ENCODE data around the gene CINP.
A peak's percentile ranks its signal among the peaks of the same experiment; 100 is the strongest.
"Not testable (repeated sequence)": the region's sequence is repeated elsewhere in the genome, so short reads cannot be mapped to it uniquely, and the experiment has no call there.

CINP gene

DNA sequence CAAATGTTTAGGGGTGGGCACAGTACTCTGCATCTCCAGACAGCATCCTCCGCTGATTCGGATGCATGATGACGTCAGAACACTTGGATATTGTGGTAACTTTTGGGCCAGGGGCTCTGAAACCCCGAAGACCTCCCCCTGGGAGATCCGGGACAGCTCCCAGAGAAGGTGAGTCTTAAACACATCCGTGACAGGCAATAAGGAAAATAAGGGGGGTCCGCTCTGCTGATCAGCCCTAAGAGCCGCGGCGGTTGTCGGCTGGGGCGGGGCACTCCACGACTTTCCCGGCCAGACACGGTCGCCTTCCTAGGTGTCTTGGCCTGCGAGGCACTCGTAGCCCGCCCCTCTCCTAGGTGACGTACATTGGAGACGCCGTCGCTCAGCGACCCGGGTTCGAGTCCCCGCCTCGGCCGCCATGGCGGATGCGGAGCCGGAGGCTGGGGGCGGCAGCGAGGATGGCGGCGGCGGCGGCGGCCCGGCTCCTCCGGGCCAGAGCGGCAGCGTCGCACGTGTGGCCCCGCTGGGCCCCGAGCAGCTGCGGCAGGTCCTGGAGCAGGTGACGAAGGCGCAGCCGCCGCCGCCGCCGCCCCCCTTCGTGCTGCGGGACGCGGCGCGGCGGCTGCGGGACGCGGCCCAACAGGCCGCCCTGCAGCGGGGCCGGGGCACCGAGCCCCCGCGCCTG is 43.2 kb downstream of the CINP start, which contains the start of gene ZNF839:
Gene ZNF839, plus strand, starts transcription at position 396 of the 682 bp plus-strand sequence. Its CDS starts 20 bp downstream, at position 416.
- DNase-seq, result peak; percentile 74

GRCh38 chr14:102318781-102319276 is 43.9 kb downstream of the CINP start:
- no peak for DNase-seq

- peak; percentile 59 for DNase-seq
Observed at GRCh38 chr14:102317564-102318248, 45.0 kb downstream of the CINP start.

DNA sequence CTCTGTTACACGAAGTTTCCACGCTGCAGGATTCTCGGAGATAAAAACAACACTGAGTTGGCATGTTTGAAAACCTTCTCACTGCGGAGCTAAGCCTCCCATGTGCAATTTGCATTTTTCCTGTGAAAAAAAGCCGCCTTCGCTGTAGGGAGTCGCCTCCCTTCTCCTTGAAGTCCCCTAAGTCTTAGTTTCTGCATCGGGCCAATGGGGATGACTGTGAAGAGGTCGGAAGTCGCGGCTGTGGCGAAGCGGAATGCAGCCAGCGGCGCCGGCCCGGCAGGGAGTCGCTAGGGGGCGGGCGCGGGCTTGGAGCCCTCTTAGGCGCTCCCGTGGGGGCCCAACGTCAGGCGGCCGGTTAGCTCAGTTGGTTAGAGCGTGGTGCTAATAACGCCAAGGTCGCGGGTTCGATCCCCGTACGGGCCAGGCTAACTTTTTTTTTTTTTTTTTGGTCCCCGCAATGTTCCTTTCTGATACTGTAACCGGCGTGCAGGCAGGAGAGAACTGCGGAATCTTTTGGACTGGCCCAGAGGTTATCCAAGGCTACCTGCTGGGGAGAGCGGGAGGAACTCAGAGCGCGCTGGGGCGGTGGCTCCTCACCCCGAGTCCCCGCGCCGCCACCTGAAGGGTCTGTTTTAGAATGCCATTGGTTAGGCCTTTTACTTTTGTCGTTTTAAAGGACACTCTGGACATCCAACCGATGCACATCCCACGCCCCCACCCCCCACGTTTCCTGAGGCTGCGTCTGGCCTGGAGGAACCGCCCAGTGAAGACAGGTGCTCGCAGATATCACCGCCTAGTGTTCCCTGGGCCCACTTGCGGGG is 45.7 kb downstream of the CINP start:
- peak; percentile 85 for DNase-seq

- DNase-seq, result peak; percentile 48
Observed at GRCh38 chr14:102316338-102316742, 46.4 kb downstream of the CINP start.

GRCh38 chr14:102315121-102315520 is 47.6 kb downstream of the CINP start:
- no peak for DNase-seq

- peak; percentile 79 for DNase-seq
Observed at GRCh38 chr14:102314242-102315011, 48.3 kb downstream of the CINP start.

- DNase-seq, result peak; percentile 89
Observed at GRCh38 chr14:102304611-102305506, 57.8 kb downstream of the CINP start, which contains the start of gene MOK. TSS of gene MOK (minus strand) at chr14:102305164. CDS start at chr14:102304968, 196 bp downstream.

DNA sequence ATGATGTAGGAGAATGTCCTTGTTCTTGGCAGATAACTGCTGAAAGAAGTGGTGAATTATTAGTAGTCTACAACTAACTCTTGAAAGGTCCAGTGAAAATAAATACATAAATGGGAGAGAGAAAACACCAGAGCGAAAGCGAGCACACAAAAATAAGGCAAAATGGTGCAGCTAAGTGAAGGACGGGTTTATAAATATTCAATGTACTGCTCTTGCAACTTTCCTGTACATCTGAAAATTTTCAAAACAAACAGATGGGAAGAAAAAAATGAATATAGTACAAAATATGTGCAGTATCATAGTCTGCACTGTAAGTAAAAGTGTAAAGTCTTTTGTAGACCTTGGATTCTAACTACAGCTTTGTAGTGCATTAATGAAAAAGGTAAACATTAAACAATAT is 59.0 kb downstream of the CINP start:
- no peak for DNase-seq

DNA sequence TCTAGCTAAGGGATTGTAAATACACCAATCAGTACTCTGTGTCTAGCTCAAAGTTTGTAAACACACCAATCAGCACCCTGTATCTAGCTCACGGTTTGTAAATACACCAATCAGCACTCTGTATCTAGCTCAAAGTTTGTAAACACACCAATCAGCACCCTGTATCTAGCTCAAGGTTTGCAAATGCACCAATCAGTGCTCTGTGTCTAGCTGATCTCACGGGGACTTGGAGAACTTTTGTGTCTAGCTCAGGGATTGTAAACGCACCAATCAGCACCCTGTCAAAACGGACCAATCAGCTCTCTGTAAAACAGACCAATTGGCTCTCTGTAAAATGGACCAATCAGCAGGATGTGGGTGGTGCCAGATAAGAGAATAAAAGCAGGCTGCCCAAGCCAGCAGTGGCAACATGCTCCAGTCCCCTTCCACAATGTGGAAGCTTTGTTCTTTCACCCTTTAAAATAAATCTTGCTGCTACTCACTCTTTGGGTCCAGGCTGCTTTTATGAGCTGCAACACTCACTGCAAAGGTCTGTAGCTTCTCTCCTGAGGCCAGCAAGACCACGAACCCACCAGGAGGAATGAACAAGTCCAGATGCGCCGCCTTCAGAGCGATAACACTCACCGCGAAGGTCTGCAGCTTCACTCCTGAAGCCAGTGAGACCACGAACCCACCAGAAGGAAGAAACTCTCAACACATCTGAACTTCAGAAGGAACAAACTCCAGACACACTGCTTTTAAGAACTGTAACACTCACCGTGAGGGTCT is 64.2 kb downstream of the CINP start:
- not testable (repeated sequence) for DNase-seq
